Lower lobe of right lung (tissue), 2 donors: ENCODE measurements around the gene KRTAP10-11. TPM values are rescaled to one million over a fixed set of nuclear protein-coding genes. Genes with fewer than 3 reads are reported as not detected.

Experiments used
- ATAC-seq, 2 donors: fragments of 200-7000 bp; cut with Tn5 transposase; one replicate each; pipeline ENCODE4 v1.9.1; 2020 to 2022; ENCODE audit warnings: mild to moderate bottlenecking in 2 of 2, moderate library complexity in 2 of 2
- DNase-seq: peaks from one replicate; pipeline ENCODE4 v3.0.0-alpha.2; 2020
- H3K27ac ChIP-seq: fragments of 200-600 bp; one replicate; pipeline ENCODE4 v1.8.0; 2022
- H3K27me3 ChIP-seq: fragments of 200-600 bp; one replicate; pipeline ENCODE4 v1.8.0; 2022; ENCODE audit warnings: low read depth
- H3K36me3 ChIP-seq: fragments of 200-600 bp; one replicate; pipeline ENCODE4 v1.8.0; 2022; ENCODE audit warnings: mild to moderate bottlenecking
- H3K4me1 ChIP-seq: fragments of 200-600 bp; one replicate; pipeline ENCODE4 v1.8.0; 2022
- H3K4me3 ChIP-seq: fragments of 200-600 bp; one replicate; pipeline ENCODE4 v1.8.0; 2022; ENCODE audit warnings: mild to moderate bottlenecking
- H3K9me3 ChIP-seq: fragments of 200-600 bp; one replicate; pipeline ENCODE4 v1.8.0; 2022
- intact Hi-C: fragments of 100-400 bp; cut with DNase I; formaldehyde crosslinking; loops from one replicate; pipeline ENCODE4 v1.11.0; 2022
- total RNA-seq: library from RNA; stranded (reverse); fragmentation: NEBNext Ultra II Directional; extraction: Animal tissue kit (Norgen Biotek cat#: 25700); gene quantifications from one replicate; pipeline ENCODE4 v1.2.1, GENCODE V29; 2021
- TF ChIP-seq, protein P1 (sequence below): fragments of 200-600 bp; IDR thresholded peaks from one replicate; pipeline ENCODE4 v1.8.0; 2022; ENCODE audit warnings: antibody characterized with exemption, mild to moderate bottlenecking
- donor health status: DM: no; HTN: yes; CAD: no; lungs with severe emphysema.

KRTAP10-11 gene
- total RNA-seq, 1 donor from 2014 or later = not detected

DNA sequence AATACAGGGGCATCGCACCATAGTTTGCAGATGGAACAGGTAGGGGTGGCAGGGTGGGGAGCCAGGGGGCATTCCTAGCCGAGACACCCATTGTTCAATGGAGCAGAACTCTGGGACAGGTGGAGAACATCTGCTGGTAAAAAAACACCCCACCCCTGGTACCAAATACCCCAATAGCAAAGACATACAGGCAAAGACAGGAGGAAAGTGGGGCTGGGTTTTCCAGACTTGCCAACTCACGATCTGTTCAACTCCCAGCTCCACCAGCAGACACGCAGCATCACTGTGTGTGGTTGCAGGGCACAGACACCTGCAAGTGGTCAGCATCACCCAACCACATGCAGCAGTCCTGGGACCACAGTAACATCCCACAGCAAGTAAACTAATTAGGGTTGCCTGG lies 34.7 kb upstream of the KRTAP10-11 start:
- TF ChIP-seq, protein P1, sequence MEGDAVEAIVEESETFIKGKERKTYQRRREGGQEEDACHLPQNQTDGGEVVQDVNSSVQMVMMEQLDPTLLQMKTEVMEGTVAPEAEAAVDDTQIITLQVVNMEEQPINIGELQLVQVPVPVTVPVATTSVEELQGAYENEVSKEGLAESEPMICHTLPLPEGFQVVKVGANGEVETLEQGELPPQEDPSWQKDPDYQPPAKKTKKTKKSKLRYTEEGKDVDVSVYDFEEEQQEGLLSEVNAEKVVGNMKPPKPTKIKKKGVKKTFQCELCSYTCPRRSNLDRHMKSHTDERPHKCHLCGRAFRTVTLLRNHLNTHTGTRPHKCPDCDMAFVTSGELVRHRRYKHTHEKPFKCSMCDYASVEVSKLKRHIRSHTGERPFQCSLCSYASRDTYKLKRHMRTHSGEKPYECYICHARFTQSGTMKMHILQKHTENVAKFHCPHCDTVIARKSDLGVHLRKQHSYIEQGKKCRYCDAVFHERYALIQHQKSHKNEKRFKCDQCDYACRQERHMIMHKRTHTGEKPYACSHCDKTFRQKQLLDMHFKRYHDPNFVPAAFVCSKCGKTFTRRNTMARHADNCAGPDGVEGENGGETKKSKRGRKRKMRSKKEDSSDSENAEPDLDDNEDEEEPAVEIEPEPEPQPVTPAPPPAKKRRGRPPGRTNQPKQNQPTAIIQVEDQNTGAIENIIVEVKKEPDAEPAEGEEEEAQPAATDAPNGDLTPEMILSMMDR = no peak
- H3K4me3 ChIP-seq = no peak overlapping the region
- no peak overlapping the region for H3K27ac ChIP-seq
- no peaks in the 10 kb centered on the region for H3K4me1 ChIP-seq
- H3K9me3 ChIP-seq = peaks cover 13% of the 10 kb centered on the region
- ATAC-seq (no peak), DNase-seq (no peak)
- no peaks in the 10 kb centered on the region for H3K36me3 ChIP-seq
- intact Hi-C loops = no loop called here
- H3K27me3 ChIP-seq = no peaks in the 10 kb centered on the region

DNA sequence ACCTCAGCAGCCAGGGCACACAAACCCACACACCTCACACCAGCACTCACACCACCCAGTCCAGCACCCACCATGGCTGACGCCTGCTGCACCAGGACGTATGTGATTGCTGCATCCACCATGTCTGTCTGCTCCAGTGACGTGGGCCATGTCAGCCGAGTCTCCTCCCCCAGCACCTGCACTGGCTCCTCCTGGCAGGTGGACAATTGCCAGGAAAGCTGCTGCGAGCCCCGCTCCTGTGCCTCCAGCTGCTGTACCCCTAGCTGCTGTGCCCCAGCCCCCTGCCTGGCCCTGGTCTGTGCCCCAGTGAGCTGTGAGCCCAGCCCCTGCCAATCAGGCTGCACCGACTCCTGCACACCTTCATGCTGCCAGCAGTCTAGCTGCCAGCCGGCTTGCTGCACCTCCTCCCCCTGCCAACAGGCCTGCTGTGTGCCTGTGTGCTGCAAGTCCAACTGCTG lies 34.2 kb upstream of the KRTAP10-11 start, which contains the start of gene KRTAP10-8:
Gene KRTAP10-8 (plus strand): TSS at position 51 of the 458 bp plus-strand sequence. CDS start 22 bp downstream, at position 73.
- ATAC-seq (no peak), DNase-seq (no peak)
- H3K36me3 ChIP-seq = no peaks in the 10 kb centered on the region
- H3K4me3 ChIP-seq = no peak within 1 kb of the TSS
- no peak within 1 kb of the TSS for H3K27ac ChIP-seq
- peaks cover 13% of the 10 kb centered on the region for H3K9me3 ChIP-seq
- no peaks in the 10 kb centered on the region for H3K4me1 ChIP-seq
- intact Hi-C loops = no loop called here
- no peaks in the 10 kb centered on the region for H3K27me3 ChIP-seq
- TF ChIP-seq, protein P1 = no peak

DNA sequence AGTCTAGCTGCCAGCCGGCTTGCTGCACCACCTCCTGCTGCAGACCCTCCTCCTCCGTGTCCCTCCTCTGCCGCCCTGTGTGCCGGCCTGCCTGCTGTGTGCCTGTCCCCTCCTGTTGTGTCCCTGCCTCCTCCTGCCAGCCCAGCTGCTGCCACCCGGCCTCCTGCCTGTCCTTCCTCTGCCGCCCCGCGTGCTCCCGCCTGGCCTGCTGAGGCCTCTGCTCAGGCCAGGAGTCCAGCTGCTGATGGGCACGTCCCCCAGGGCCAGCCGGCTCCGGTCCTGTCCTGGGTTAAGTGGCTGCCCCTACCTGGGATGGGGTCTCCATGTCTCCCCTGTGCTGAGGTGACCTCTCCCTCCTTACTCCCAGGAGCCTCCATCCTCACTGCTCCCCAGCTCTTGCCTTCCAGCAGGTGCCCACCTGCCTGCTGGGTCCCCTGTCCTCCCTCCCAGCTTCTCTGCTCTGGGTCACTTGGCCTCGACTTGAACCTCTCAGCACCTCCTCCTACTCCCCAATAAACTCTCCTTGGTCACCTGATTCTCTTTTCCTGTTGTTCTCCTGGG lies 33.5 kb upstream of the KRTAP10-11 start:
- no peaks in the 10 kb centered on the region for H3K36me3 ChIP-seq
- intact Hi-C loops = no loop called here
- H3K4me3 ChIP-seq = no peak overlapping the region
- no peak overlapping the region for H3K27ac ChIP-seq
- H3K27me3 ChIP-seq = no peaks in the 10 kb centered on the region
- no peaks in the 10 kb centered on the region for H3K4me1 ChIP-seq
- no peak for DNase-seq
- TF ChIP-seq, protein P1 = no peak
- no peak for ATAC-seq
- H3K9me3 ChIP-seq = peaks cover 13% of the 10 kb centered on the region

DNA sequence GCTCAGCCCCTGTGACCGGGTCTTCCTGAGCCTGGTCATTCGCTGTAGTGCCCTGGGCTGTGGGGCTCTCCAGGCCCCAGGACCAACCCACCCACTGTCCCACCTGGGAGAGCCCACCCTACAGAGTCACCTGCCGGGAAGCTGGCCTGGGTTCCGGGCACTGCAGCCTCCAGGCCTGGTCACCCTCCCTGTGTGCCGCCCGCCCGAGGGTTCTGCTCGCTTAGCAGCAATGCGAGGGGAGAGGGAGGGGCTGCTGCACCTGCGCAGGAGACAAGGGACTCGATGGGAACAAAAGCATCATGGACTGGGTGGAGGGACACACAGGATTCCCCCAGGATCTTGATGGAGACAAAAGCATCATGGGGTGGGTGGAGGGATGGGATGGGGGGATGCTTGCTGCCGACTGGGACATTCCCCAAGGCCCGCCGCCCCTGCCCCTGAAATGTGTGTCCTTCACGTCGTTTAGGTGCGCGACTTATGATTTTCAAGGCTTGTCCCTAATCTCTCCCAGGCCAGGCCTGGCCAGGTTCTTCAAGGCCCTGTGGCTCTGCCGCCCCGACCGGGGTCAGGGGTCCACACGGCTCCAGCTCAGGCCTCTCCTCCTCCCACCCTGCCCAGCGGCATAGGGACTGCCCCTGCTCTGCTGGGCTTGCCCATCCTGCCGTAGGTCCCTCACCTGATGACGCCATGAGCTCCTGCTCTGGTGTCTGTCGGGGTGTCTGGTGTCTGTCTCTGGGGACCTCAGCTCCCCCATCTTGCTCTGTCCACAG lies 32.6 kb upstream of the KRTAP10-11 start:
- no peak overlapping the region for H3K27ac ChIP-seq
- DNase-seq (no peak), ATAC-seq (no peak)
- intact Hi-C loops = no loop called here
- TF ChIP-seq, protein P1 = no peak
- no peaks in the 10 kb centered on the region for H3K36me3 ChIP-seq
- peaks cover 13% of the 10 kb centered on the region for H3K9me3 ChIP-seq
- H3K4me3 ChIP-seq = no peak overlapping the region
- H3K4me1 ChIP-seq = no peaks in the 10 kb centered on the region
- H3K27me3 ChIP-seq = no peaks in the 10 kb centered on the region

DNA sequence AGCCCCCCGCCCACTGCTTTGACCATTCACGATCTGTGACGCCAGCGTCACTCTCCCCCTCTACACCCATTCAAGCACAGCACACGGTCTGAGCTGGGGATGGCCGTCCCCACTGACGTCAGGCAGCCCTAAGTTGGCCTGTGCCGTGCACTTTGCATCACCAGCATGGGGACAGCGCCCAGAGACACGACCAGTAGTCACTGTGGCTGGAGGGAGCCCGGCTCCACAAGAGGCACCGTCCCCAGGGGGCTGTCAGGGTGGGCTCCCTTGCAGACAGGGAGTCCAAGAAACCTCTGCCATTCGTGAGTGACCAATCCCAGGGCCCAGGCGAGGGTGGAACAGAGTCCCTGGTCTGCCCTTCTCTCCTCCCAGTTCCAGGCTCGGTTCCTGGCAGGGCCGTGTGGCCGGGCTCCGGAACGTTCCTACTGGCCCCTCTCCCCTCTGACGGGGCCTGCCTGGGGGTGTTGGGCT lies 32.0 kb upstream of the KRTAP10-11 start:
- Histone ChIP-seq H3K4me3 (no peak overlapping the region), H3K27me3 (no peaks in the 10 kb centered on the region), H3K36me3 (no peaks in the 10 kb centered on the region), H3K4me1 (no peaks in the 10 kb centered on the region), H3K9me3 (peaks cover 13% of the 10 kb centered on the region), H3K27ac (no peak overlapping the region)
- DNase-seq = no peak
- intact Hi-C loops = no loop called here
- TF ChIP-seq, protein P1 = no peak
- no peak for ATAC-seq
